MM.1S (cell line): Measurements from ENCODE around the gene C1orf21.

Experiments used
- DNase-seq: peaks from one replicate; pipeline ENCODE4 v3.0.0-alpha.2; 2015
- H2AFZ ChIP-seq: fragments of 300-600 bp; sonication (generic); 2 replicates; pipeline ENCODE4 v1.6.0; 2016; ENCODE audit warnings: antibody characterized with exemption, low read length
- H3F3A ChIP-seq: fragments of 300-600 bp; sonication (generic); 2 replicates; pipeline ENCODE4 v1.6.1; 2016; ENCODE audit warnings: mild to moderate bottlenecking, antibody characterized with exemption, low read length, moderate library complexity, mixed read lengths; ENCODE audit not compliant: insufficient read depth
- H3K27ac ChIP-seq: fragments of 300-600 bp; sonication (generic); 2 replicates; pipeline ENCODE4 v1.5.1; 2016; ENCODE audit warnings: mild to moderate bottlenecking, low read length
- H3K27me3 ChIP-seq: fragments of 300-600 bp; sonication (generic); replicated peaks from 2 replicates; pipeline ENCODE4 v1.6.0; 2016; ENCODE audit warnings: low read length; ENCODE audit not compliant: insufficient read depth
- H3K36me3 ChIP-seq: fragments of 300-600 bp; sonication (generic); replicated peaks from 2 replicates; pipeline ENCODE4 v1.6.1; 2016; ENCODE audit warnings: mild to moderate bottlenecking, low read length, mixed read lengths; ENCODE audit not compliant: insufficient read depth
- H3K4me1 ChIP-seq: fragments of 300-600 bp; sonication (generic); 2 replicates; pipeline ENCODE4 v1.6.1; 2016; ENCODE audit warnings: low read length, mixed read lengths
- H3K4me2 ChIP-seq: fragments of 300-600 bp; sonication (generic); 2 replicates; pipeline ENCODE4 v1.6.0; 2016; ENCODE audit warnings: low read depth, low read length
- H3K4me3 ChIP-seq: fragments of 300-600 bp; sonication (generic); 2 replicates; pipeline ENCODE4 v1.5.1; 2016; ENCODE audit warnings: low read length, mixed read lengths
- H3K79me2 ChIP-seq: fragments of 300-600 bp; sonication (generic); 2 replicates; pipeline ENCODE4 v1.6.1; 2016; ENCODE audit warnings: mixed run types, low read length, mixed read lengths
- H3K9ac ChIP-seq: fragments of 300-600 bp; sonication (generic); 2 replicates; pipeline ENCODE4 v1.6.1; 2016; ENCODE audit warnings: low read length, mixed read lengths
- H3K9me2 ChIP-seq: fragments of 300-600 bp; sonication (generic); replicated peaks from 2 replicates; pipeline ENCODE4 v1.6.1; 2016; ENCODE audit warnings: mild to moderate bottlenecking, low read length, mixed read lengths; ENCODE audit not compliant: insufficient read depth
- H3K9me3 ChIP-seq: fragments of 300-600 bp; sonication (generic); replicated peaks from 2 replicates; pipeline ENCODE4 v1.6.1; 2016; ENCODE audit warnings: mild to moderate bottlenecking, low read length, mixed read lengths; ENCODE audit not compliant: insufficient read depth
- H4K20me1 ChIP-seq: fragments of 300-600 bp; sonication (generic); 2 replicates; pipeline ENCODE4 v1.6.1; 2016; ENCODE audit warnings: mild to moderate bottlenecking, low read length, moderate library complexity, mixed read lengths; ENCODE audit not compliant: insufficient read depth
- CTCF ChIP-seq: fragments of 300-600 bp; sonication (generic); IDR thresholded peaks from 2 replicates; pipeline ENCODE4 v1.5.1; 2016; ENCODE audit warnings: antibody characterized with exemption, low read length, mixed read lengths
- EZH2 ChIP-seq: fragments of 300-600 bp; sonication (generic); optimal IDR thresholded peaks from 2 replicates; pipeline ENCODE3; 2017; ENCODE audit warnings: low read depth, mild to moderate bottlenecking, antibody characterized with exemption, low read length, mixed read lengths
- EZH2phosphoT487 ChIP-seq: fragments of 300-600 bp; sonication (generic); IDR thresholded peaks from 2 replicates; pipeline ENCODE4 v1.6.1; 2018; ENCODE audit warnings: antibody characterized with exemption, low read length

The C1orf21 gene

DNA sequence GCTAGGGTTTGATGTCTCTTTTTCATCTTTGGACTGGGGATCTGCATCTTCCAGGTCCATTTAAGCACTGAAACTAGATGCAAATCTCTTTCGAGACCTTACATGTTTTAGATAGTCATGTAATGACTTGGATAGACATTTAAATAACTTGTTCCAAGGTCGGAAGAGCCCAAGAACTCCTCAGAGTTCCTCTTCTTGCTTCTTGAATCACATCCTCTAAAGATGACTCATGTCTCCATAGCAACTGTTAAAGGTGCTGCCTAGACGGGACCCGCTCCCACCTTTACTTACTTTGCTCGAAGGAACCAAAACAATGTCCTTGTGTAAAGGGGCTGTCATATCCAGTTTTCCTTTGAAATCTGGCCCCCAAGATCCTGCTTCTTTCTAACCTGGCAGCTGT lies 237.8 kb downstream of the C1orf21 start:
- Histone ChIP-seq H4K20me1 (no peaks in the 10 kb centered on the region), H3K4me2 (no peak overlapping the region), H3K27me3 (no peaks in the 10 kb centered on the region), H3K27ac (no peak overlapping the region), H3K9me3 (no peaks in the 10 kb centered on the region), H3K4me3 (no peak overlapping the region), H2AFZ (no peak overlapping the region), H3K79me2 (no peaks in the 10 kb centered on the region), H3K36me3 (no peaks in the 10 kb centered on the region), H3K9ac (no peak overlapping the region), H3F3A (no peaks in the 10 kb centered on the region), H3K4me1 (no peaks in the 10 kb centered on the region), H3K9me2 (no peaks in the 10 kb centered on the region)
- DNase-seq = no peak
- TF ChIP-seq EZH2 (no peak), EZH2phosphoT487 (no peak), CTCF (no peak)

GRCh38 chr1:184625271-184625670 lies 238.4 kb downstream of the C1orf21 start:
- no peak for DNase-seq
- H3K9me3 ChIP-seq = no peaks in the 10 kb centered on the region
- H2AFZ ChIP-seq = no peak overlapping the region
- H3K79me2 ChIP-seq = no peaks in the 10 kb centered on the region
- TF ChIP-seq CTCF (no peak), EZH2 (no peak), EZH2phosphoT487 (no peak)
- H3K4me2 ChIP-seq = no peak overlapping the region
- no peaks in the 10 kb centered on the region for H3K4me1 ChIP-seq
- no peak overlapping the region for H3K9ac ChIP-seq
- H3K9me2 ChIP-seq = no peaks in the 10 kb centered on the region
- H3K27me3 ChIP-seq = no peaks in the 10 kb centered on the region
- no peak overlapping the region for H3K4me3 ChIP-seq
- H3K27ac ChIP-seq = no peak overlapping the region
- no peaks in the 10 kb centered on the region for H3F3A ChIP-seq
- H3K36me3 ChIP-seq = no peaks in the 10 kb centered on the region
- H4K20me1 ChIP-seq = no peaks in the 10 kb centered on the region

GRCh38 chr1:184626076-184627006 lies 239.5 kb downstream of the C1orf21 start:
- no peak overlapping the region for H3K4me3 ChIP-seq
- TF ChIP-seq EZH2 = no peak
- TF ChIP-seq EZH2phosphoT487 = no peak
- TF ChIP-seq CTCF = no peak
- no peak overlapping the region for H2AFZ ChIP-seq
- no peaks in the 10 kb centered on the region for H3K27me3 ChIP-seq
- H3K79me2 ChIP-seq = no peaks in the 10 kb centered on the region
- no peak overlapping the region for H3K27ac ChIP-seq
- no peak overlapping the region for H3K9ac ChIP-seq
- H3K4me2 ChIP-seq = no peak overlapping the region
- no peaks in the 10 kb centered on the region for H3K36me3 ChIP-seq
- H3K9me3 ChIP-seq = no peaks in the 10 kb centered on the region
- no peaks in the 10 kb centered on the region for H3F3A ChIP-seq
- H4K20me1 ChIP-seq = no peaks in the 10 kb centered on the region
- DNase-seq = no peak
- no peaks in the 10 kb centered on the region for H3K4me1 ChIP-seq
- no peaks in the 10 kb centered on the region for H3K9me2 ChIP-seq
